Endothelial cell of umbilical vein (primary cell): ENCODE measurements around the gene NBEA. TPM values are rescaled to one million over a fixed set of nuclear protein-coding genes. Genes with fewer than 3 reads are reported as not detected.

Experiments
- BruUV-seq: library from RNA; stranded (reverse); fragments of 400-500 nt; replicated peaks from 2 replicates; lab custom pipeline; 2021; lab: Mats Ljungman, UMichigan
- CTCF ChIA-PET: fragments of 300-600, 350-600 bp; sonication (Branson Sonifier 250); formaldehyde crosslinking; loops from one replicate; lab custom pipeline; 2021; ENCODE audit warnings: antibody characterized with exemption, inconsistent platforms; lab: Charles Lee
- POLR2A ChIA-PET: fragments of 300-600, 350-600 bp; sonication (Branson Sonifier 250); formaldehyde crosslinking; loops from one replicate; lab custom pipeline; 2021; ENCODE audit warnings: antibody characterized with exemption, inconsistent platforms; lab: Charles Lee
- DNase-seq: peaks from one replicate; pipeline ENCODE4 v3.0.0-alpha.2; 2011; ENCODE audit warnings: low read depth, low spot score
- FAIRE-seq: peaks from 2 replicates; lab custom pipeline; 2011; peaks lifted over from hg19 to GRCh38; lab: Jason Lieb, UNC
- H2AFZ ChIP-seq: 2 replicates; pipeline ENCODE4 v1.6.0; 2012; ENCODE audit warnings: low read depth, low read length, control low read depth, inconsistent platforms
- H3K27ac ChIP-seq: 2 replicates; pipeline ENCODE4 v1.5.1; 2011; ENCODE audit warnings: low read depth, mild to moderate bottlenecking, control low read depth, low read length, moderate library complexity; ENCODE audit not compliant: insufficient read depth
- H3K27me3 ChIP-seq, 2 experiments: 2 replicates each; pipeline versions ENCODE4 v1.6.0 to v1.6.1; 2011; ENCODE audit warnings: low read length in 2 of 2, mixed read lengths in 1 of 2; ENCODE audit not compliant: control insufficient read depth in 2 of 2, insufficient read depth in 2 of 2
- H3K36me3 ChIP-seq, 2 experiments: 2 replicates in 1 of 2; 3 replicates in 1 of 2; pipeline ENCODE4 v1.5.1; 2011; ENCODE audit warnings: low read length in 2 of 2, mild to moderate bottlenecking in 1 of 2, moderate library complexity in 1 of 2; ENCODE audit not compliant: control insufficient read depth in 2 of 2, insufficient read depth in 2 of 2; ENCODE audit errors: extremely low read depth in 1 of 2
- H3K4me1 ChIP-seq: 3 replicates; pipeline ENCODE4 v1.5.1; 2011; ENCODE audit warnings: mild to moderate bottlenecking, low read length; ENCODE audit not compliant: control insufficient read depth, insufficient read depth; ENCODE audit errors: extremely low read depth
- H3K4me2 ChIP-seq: 2 replicates; pipeline ENCODE4 v1.6.1; 2011; ENCODE audit warnings: low read length, control low read depth, mixed read lengths; ENCODE audit not compliant: insufficient read depth
- H3K4me3 ChIP-seq, 3 experiments: fragments of 200-600 bp in 1 of 3; sonication (generic), shearing (Covaris generic) in 1 of 3; replicated peaks in 1 of 3; 2 replicates each; pipeline ENCODE4 v1.5.1; 2011 to 2016; ENCODE audit warnings: control low read depth in 3 of 3, low read length in 3 of 3, mild to moderate bottlenecking in 2 of 3, inconsistent platforms in 1 of 3, low read depth in 1 of 3, moderate library complexity in 1 of 3; ENCODE audit not compliant: insufficient read depth in 1 of 3
- H3K79me2 ChIP-seq: 2 replicates; pipeline ENCODE4 v1.6.0; 2012; ENCODE audit warnings: low read length, inconsistent platforms; ENCODE audit not compliant: control insufficient read depth, insufficient read depth
- H3K9ac ChIP-seq: replicated peaks from 2 replicates; pipeline ENCODE3; 2011; ENCODE audit warnings: low read length, control low read depth; ENCODE audit not compliant: insufficient read depth; ENCODE audit errors: extremely low read depth
- H3K9me1 ChIP-seq: replicated peaks from 3 replicates; pipeline ENCODE4 v1.6.0; 2011; ENCODE audit warnings: mild to moderate bottlenecking, low read length; ENCODE audit not compliant: control insufficient read depth, insufficient read depth; ENCODE audit errors: extremely low read depth
- H3K9me3 ChIP-seq: replicated peaks from 2 replicates; pipeline ENCODE4 v1.5.1; 2012; ENCODE audit warnings: low read length, inconsistent platforms; ENCODE audit not compliant: control insufficient read depth, insufficient read depth
- H4K20me1 ChIP-seq: replicated peaks from 2 replicates; pipeline ENCODE3; 2011; ENCODE audit warnings: mild to moderate bottlenecking, low read length; ENCODE audit not compliant: control insufficient read depth, insufficient read depth; ENCODE audit errors: extremely low read depth
- FOS ChIP-seq: IDR thresholded peaks from 2 replicates; pipeline ENCODE4 v1.6.1; 2011; ENCODE audit warnings: mild to moderate bottlenecking, low read length, moderate library complexity, borderline replicate concordance; ENCODE audit not compliant: insufficient read depth
- GATA2 ChIP-seq: IDR thresholded peaks from 2 replicates; pipeline ENCODE4 v1.7.0; 2011; ENCODE audit warnings: low read depth, mild to moderate bottlenecking, moderate library complexity, mixed read lengths, low read length; ENCODE audit not compliant: insufficient read length, insufficient read depth
- JUN ChIP-seq: IDR thresholded peaks from 2 replicates; pipeline ENCODE4 v1.6.1; 2011; ENCODE audit warnings: borderline replicate concordance, low read depth; ENCODE audit not compliant: insufficient read length, insufficient read depth
- MYC ChIP-seq: IDR thresholded peaks from one replicate; pipeline ENCODE4 v1.6.1; 2011; ENCODE audit warnings: mild to moderate bottlenecking, low read depth, low read length
- POLR2AphosphoS5 ChIP-seq: IDR thresholded peaks from 2 replicates; pipeline ENCODE4 v1.6.1; 2012; ENCODE audit warnings: low read depth, mild to moderate bottlenecking, control low read depth, low read length, moderate library complexity; ENCODE audit not compliant: insufficient read depth
- dilution Hi-C: fragments of 300-500 bp; cut with MboI; formaldehyde crosslinking; loops from one replicate; pipeline ENCODE4 v1.15.0; 2019; ENCODE audit warnings: low sequenced_read_pairs; ENCODE audit not compliant: extremely low pct_ligation_motif_present
- intact Hi-C: fragments of 100-400 bp; cut with micrococcal nuclease; formaldehyde crosslinking; loops from one replicate; pipeline ENCODE4 v1.10.0; 2022
- polyA plus RNA-seq, 4 experiments: library from polyadenylated mRNA; depleted of rRNA in 3 of 4; stranded (reverse) in 3 of 4; unstranded in 1 of 4; fragments of >200 nt; gene quantifications; 2 replicates each; pipeline versions ENCODE4 v1.2.1 to v1.2.3, GENCODE V29; 2011 to 2012; ENCODE audit warnings: missing spikeins in 1 of 4
- total RNA-seq: library from RNA; stranded (reverse); gene quantifications from 2 replicates; pipeline ENCODE4 v1.2.3, GENCODE V29; 2021
- TF ChIP-seq, protein P1 (sequence below), 2 donors: IDR thresholded peaks; 1 replicate in 1 of 2; 2 replicates in 1 of 2; pipeline ENCODE4 v1.5.1; 2011; ENCODE audit warnings: low read length in 2 of 2, mild to moderate bottlenecking in 2 of 2, moderate library complexity in 2 of 2, control low read depth in 1 of 2, inconsistent platforms in 1 of 2, low read depth in 1 of 2; ENCODE audit not compliant: insufficient read depth in 1 of 2; ENCODE audit errors: extremely low read depth in 1 of 2

The NBEA gene
- total and polyA plus RNA-seq, 2 donors (not counting 3 experiments of a cell fraction or from before 2014, with no cell fraction given), result 3.0 to 4.8 TPM

- TF ChIP-seq JUN, result no peak
- peak; percentile 22 for TF ChIP-seq FOS
- TF ChIP-seq GATA2, result peak; percentile 83
- peak; percentile 54 for TF ChIP-seq POLR2AphosphoS5
- TF ChIP-seq MYC, result no peak
- TF ChIP-seq, protein P1, sequence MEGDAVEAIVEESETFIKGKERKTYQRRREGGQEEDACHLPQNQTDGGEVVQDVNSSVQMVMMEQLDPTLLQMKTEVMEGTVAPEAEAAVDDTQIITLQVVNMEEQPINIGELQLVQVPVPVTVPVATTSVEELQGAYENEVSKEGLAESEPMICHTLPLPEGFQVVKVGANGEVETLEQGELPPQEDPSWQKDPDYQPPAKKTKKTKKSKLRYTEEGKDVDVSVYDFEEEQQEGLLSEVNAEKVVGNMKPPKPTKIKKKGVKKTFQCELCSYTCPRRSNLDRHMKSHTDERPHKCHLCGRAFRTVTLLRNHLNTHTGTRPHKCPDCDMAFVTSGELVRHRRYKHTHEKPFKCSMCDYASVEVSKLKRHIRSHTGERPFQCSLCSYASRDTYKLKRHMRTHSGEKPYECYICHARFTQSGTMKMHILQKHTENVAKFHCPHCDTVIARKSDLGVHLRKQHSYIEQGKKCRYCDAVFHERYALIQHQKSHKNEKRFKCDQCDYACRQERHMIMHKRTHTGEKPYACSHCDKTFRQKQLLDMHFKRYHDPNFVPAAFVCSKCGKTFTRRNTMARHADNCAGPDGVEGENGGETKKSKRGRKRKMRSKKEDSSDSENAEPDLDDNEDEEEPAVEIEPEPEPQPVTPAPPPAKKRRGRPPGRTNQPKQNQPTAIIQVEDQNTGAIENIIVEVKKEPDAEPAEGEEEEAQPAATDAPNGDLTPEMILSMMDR (IDR thresholded peaks at IDR 0.05; ENCODE audit: extremely low read depth in 1 of 2, insufficient read depth in 1 of 2, low read depth in 1 of 2, low read length in 2 of 2), result no peak
- H3K27ac ChIP-seq, result no peak overlapping the region
- no peaks in the 10 kb centered on the region for H3K9me1 ChIP-seq
- FAIRE-seq (peak; percentile 59), DNase-seq (peak; percentile 82)
- no peaks in the 10 kb centered on the region for H3K79me2 ChIP-seq
- dilution Hi-C loops (no loop called here), intact Hi-C loops (loop anchor here (10.0 kb wide), 4 partner anchors 256 to 736 kb away; partner anchors contain the start of gene MAB21L1)
- no peaks in the 10 kb centered on the region for H3K9me3 ChIP-seq
- no peak overlapping the region for H2AFZ ChIP-seq
- H3K4me1 ChIP-seq, result peaks cover 10% of the 10 kb centered on the region
- H3K36me3 ChIP-seq, result no peaks in the 10 kb centered on the region
- no peak overlapping the region for H3K9ac ChIP-seq
- ChIA-PET CTCF (interaction anchor here (0.8 to 1.5 kb wide), 6 partner anchors 8 to 503 kb away, joined by 3 to 10 read pairs (median 6); no protein-coding TSS in a partner anchor), POLR2A (no interaction called here)
- BruUV-seq, result no TSS peak
- no peak overlapping the region for H3K4me3 ChIP-seq
- peak overlapping the region; percentile 21 for H3K4me2 ChIP-seq
- no peaks in the 10 kb centered on the region for H3K27me3 ChIP-seq
- no peaks in the 10 kb centered on the region for H4K20me1 ChIP-seq
Measured at GRCh38 chr13:35219021-35219420, 277.0 kb downstream of the NBEA start.
